HG03520 (cell line): ENCODE measurements around the gene EFL1.

Experiments
- ATAC-seq: cut with Tn5 transposase; IDR thresholded peaks from one replicate; pipeline ENCODE4 v1.9.1; 2021; ENCODE audit warnings: mild to moderate bottlenecking, moderate library complexity; ENCODE audit not compliant: unreplicated experiment

The EFL1 gene

DNA sequence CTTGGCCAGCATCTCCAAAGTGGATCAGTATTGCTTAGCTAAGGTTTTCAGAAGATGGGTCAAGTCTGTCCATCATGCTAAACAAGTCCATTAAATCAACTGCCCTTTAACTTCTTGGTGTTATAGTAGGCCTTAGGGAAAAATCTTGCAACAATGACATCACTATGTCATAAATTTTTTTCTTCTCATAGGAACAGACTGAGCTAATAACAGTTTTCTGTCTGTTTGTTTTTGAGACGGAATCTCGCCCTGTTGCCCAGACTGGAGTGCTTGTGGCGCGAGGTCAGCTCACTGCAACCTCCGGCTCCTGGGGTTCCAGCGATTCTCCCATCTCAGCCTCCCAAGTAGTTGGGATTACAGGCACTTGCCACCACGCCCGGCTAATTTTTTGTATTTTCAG is 94.2 kb downstream of the EFL1 start:
- no peak for ATAC-seq

DNA sequence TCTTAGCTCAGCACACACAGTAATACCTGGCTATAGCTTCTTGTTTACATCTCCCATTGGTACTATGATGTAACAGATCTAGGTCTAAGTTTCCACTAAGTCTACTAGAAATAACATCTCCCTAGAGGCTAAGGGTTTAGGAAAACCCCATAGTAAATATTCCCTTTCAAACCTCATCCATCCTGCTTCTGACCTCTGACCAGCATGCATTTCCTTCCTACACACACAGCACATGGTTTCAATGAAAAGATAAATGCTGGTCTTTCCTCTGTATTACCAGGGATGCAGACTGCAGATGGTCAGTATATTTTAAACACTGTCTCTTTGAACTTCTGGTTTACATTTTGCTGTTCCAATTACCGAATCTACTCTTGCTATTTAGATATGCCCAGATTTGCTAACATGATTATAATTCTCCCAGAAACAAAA is 96.6 kb downstream of the EFL1 start:
- no peak for ATAC-seq

DNA sequence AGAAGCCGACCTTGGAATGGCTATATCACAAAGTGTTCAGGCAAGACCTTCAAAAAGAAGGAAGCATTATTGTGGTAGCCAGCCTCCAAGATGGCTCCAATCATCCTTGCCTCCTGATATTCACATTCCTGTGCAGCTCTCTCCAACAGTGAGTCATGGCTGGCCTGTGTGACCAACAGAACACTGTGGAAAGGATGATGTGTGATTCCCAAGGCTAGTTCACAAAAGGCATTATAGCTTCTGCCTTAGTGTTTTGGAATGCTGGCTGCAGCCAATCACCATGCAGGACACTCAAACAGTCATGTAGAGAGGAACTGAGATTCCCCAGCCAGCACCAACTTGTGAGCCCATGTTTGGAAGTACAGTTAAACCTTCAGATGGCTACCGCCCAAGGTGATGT is 102.6 kb downstream of the EFL1 start:
- no peak for ATAC-seq

DNA sequence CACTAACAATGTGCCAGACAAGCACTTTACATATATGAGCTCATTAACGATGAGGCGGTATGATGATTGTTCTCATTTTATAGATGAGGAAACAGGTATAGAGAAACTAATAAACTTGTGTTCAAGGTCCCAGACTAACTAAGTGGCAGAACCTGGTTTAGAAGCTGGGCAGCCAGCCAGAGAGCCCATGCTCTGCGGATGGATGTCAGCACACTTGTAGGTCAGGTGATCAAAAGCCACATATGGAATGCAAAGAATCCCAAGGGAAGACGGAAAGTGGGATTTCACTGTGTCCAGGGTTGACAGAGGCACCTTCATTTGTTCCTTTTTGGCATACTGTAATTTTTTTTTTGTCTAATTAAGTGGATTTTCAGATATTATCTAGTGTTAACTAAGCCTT is 103.7 kb downstream of the EFL1 start:
- ATAC-seq: no peak

DNA sequence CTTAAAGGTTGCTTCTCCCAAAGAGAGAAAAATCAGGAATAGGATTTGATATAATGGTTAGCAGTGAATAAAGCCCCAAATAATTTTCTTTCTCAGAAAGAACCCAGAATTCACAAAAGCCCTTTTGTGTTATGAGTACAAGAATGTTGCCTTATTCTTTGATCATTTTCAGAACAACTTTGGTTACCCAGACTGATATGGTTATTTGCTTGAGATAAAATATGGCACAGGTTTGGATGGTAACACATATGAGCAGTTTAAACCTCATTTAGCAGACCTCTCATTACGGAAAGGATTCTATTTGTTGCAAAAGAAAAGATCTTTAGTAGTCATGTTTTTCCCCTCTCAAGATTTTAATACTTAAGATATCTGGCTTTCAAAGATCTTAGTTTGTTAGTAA is 111.9 kb downstream of the EFL1 start:
- no peak for ATAC-seq

DNA sequence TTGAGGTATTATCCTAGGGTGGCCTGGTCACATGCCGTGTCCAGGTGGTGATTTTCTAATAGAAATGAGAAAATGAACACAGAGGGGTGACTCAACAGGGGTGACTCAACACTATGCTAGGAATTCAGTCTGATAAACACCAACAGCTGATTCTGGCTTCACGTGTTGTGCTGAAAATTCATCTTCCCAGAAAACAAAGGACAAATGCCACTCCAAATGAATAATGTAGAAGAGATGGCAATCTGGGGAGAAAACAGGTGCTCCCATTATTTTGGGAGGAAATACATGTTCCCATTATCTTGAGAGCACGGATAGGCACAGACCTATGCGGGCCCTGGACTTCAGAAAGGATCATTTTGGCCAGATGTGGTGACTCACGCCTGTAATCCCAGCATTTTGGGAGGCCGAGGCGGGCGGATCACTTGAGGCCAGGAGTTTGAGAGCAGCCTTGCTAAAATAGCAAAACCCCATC is 115.5 kb downstream of the EFL1 start:
- ATAC-seq: no peak

DNA sequence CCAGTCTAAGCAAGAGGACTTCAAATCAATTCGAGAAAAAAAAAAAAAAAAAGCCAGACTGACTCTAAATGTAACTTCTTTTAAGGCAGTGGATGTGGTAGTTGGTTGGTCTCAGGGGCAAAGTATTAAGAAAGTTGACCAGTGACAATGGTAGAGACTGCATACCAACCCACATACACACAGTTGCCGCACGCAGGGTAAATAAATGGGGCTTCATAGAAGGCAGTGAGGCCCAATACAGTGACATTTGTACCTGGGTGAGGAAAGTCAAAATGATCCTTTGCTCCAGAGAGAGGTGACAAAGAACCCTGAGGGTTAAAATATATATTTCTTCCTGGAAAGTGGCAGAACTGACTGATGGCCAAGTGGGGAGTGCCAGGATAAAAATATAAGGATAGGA is 116.0 kb downstream of the EFL1 start:
- no peak for ATAC-seq

DNA sequence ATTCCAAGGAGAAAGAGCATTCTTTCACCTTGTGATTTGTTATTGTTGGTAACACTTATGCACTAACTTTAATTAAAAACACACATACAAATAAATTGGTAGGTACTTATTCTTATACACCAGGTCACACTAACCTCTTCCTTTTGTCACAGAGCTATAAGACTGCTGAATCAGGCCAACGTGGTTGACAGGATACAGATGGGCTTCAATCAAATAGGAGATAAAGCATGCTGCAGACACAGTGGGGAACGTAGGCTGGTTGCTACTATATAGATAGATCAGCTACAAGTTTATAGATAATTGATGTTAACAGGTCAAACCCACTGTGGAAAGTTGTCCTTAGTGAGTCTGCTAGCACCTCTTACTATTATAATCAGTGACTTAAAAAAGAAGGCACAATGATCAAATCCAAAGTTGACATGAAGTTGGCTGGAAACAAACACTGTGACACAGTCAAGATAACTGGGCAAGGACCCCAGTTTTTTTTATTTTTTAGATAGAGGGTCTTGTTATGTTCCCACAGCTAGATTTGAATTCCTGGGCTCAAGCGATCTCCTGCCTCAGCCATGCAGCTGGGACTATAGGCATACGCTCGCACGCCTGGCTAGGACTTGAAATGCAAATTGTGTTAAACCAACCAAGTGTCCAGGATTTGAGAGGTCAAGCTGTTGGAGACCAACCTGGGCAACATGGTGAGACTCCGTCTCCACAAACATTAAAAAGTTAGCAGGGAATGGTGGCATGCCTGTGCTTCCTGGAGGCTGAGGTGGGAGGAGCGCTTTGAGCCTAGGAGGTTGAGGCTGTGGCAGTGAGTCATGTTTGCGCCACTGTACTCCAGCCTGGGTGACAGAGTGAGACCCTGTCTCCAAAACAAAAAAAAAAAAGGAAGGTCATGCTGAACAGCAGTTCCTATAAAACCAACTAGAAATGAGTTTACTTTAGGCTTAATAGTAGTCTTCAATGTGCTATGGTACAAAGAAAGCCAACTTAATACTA is 118.8 kb downstream of the EFL1 start:
- ATAC-seq: no peak

DNA sequence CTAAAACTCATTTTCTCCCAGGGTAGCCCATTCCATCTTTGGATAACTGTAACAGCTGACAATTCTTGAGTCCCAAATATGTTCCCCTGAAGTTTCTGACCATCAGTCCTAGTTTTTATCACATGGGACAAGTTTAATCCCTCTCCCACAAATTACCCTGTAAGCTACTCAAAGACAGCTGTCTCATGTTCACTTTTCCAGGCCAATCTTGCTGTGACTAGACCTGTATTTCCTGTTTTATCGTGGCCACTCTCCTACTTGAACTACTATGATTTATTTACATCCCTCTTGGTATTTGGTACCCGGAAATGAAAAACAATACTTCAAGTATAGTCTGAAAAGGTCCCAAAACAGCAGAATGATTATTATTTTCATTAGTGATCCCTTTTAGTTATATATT is 121.6 kb downstream of the EFL1 start:
- no peak for ATAC-seq

DNA sequence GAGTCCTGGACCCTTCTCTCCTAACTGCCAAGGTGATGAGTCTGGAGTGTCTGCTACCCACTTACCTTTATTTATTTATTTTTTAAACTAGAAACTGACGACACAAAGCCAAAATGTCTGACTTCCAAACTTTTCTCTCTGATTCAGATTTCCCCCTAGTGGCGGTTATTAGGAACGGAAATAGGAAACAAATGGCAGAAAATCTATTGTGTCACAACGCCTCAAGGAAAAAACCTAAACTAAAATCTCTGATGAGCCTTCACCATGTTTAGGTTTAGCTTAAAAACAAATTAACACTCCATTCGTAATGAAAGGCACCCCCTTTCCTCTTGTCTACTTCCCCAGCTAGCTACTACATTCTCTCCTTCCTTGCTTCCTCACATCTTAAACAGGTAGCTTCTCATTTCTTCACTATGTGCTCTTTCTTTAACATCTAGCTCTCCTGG is 122.7 kb downstream of the EFL1 start:
- no peak for ATAC-seq

DNA sequence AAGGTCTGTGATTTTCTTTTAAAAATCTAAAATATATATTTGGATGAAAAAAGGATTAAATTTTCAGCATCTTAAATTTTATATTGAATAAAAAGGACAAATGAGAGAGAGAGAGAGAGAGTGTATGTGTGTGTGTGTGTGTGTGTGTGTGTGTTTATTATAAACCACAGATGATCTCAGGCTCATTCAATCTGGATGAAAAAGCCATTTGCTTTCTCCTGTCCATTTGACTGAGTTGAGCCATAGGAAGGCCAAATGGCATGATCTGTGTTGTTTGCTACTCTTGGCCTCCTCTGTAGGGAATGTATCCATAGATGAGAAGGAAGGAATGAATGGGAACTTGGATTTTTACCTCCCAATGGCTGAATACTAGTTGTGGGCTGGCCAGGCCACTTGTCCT is 124.2 kb downstream of the EFL1 start:
- no peak for ATAC-seq

DNA sequence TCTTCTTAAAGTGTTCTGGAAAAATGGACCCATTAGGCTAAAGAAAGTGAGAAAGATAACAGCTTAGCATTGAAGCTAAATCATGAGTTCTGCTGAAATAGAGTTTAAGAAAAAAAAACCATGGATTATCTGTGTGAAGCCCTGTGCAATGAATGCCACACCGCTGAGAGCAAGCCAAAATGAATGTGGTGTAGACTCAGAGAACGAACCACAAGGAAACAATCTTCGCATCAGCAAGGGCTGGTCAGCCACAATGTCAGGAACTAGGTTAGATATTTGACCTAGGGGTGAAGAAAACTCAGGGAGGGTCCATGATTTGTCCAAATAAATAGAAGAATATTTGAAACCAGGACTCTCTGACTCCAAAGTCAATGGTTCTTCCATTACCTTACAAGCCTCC is 125.3 kb downstream of the EFL1 start:
- ATAC-seq: no peak

DNA sequence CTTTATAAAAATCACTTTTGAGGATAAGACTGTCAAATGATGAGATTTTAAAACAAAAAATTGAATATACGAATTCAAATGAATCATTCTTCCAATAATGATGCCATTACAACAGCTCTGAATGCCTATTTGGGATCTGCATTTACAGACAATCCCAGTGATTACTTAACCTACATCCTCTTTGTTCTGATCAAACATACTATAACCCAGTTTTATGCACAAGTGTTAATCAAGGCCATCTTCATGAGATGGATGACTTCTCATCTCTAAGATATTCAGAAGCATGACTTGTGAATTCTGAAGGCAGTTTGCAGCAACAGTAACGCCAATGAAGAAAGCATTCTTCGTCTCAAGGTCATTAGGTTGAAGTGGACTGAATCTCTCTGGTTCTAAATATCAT is 126.4 kb downstream of the EFL1 start:
- ATAC-seq: no peak

DNA sequence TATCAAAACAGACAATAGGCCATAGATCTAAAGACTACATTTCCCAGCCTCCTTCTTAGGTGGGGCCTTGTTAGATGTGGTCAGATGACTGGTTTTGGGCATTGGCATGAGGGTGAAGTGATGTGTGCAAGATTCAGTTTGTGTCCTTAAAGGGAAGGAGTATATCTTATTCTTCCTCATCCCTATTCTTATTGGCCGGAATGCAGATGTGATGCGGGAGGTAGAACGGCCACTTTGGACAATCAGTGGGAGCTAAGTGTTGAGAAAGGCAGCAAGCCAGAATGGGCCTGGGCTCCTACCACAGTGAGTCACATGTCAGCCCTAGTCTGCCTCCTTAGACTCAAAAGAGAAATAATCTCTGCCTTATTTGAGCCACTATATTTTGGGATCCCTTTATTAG is 126.9 kb downstream of the EFL1 start:
- ATAC-seq: no peak

DNA sequence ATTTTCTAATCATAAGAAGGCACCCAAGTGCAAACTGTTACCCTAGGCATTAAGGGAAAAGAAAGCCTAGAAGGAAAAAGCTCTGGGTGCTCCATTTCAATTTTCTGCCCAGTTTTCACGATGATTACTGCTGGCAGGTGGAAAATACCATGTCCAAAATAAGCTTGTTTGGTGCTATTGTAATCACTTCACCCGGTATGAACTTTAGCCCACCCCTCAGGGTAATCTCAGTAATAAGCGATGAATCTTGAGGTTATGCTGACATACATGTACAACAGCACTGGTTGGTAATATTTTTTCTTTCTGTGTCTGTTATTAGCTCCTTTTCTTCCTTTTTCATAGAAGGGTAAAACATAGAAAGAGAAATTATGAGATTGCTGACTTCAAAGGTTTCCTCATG is 128.1 kb downstream of the EFL1 start:
- ATAC-seq: no peak

DNA sequence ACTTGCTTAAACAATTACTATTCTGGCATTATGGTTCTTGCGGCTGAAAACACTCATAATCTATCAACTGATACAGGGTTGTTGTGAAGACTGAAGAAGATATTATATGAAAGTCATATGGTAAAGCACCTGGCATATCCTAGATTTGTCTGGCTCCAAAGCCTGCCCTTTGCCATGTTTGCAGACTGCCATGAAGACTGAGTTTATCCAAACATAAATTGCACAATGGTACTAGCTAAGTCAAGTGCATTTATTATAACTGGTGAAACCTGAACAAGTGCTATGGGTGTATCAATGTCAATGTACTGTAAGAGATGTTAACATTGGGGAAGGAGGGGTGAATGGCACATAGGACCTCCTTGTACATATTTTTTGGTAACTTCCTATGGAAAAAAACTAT is 129.3 kb downstream of the EFL1 start:
- ATAC-seq: no peak

DNA sequence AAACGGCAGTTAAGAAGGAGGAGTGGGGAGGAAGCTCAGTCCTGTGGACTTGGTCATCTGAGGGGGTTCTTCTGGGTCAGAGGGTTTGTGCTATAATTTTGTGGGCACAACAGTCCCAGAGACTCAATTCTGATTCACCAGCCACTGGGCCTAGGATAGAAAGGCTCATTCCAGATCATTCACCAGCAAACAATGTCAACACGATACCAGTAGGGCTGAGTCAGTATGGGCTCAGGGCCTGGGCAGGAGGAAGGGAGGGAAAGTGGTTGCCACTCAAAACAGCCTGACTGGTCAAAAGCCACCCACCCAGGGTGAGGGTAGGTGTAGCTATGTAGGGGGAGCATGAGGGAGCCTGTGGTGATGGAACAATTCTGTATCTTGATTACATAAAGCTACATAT is 129.8 kb downstream of the EFL1 start:
- ATAC-seq: no peak

DNA sequence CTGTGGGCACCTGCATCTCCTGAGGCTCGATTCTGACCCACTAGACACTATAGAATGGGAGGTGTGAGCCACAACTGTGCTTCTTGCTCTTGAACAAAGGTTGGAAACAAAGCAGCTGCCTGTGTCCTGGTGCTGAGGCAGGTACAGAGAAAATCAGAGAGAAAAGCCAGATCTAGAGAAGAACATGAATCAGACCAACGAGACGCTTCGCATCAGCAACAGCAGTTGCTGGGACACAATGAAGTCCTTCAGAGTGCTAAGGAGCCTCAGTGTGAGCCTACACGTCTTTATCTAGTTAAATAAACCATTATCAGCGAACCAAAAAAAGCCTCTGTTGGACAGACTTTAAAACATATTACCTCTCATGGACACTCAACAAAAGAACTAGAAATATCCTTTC is 130.4 kb downstream of the EFL1 start:
- no peak for ATAC-seq

DNA sequence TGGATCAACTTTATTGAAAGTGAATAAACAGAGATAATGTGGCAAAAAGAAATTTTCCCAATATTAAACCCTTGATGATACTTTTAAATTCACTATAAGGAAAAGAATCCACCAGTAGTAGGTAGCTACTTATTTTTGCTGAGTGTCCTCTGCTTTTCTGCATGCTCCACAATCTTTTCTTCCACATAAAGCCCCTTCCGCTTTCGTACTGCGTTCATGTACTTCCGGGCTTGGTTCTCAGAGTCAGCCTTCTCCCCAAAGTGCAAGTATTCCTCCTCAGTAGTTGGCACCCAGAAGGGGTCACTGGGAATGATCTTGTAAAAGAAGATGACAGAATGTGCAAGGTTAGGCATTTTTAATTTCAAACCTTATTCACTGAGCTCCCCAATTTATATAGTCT is 132.3 kb downstream of the EFL1 start:
- ATAC-seq: no peak

DNA sequence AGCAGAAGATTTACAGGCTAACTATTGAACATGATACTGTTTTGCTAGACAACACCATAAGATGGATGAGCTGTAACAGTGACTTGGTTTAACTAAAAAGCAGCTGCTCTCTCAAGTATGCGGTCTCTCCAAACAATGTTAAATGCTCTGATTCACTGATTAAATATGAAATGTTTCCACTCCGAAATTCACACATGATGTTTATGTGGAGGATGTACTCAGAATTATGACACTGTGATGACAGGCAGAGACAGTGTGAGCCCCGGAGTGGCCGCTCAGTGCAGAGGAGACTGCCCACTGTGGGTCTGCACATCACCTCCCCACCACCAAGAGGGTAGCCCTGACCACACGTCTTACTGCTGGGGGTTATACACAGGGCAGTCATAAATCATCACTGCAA is 132.8 kb downstream of the EFL1 start:
- ATAC-seq: no peak

DNA sequence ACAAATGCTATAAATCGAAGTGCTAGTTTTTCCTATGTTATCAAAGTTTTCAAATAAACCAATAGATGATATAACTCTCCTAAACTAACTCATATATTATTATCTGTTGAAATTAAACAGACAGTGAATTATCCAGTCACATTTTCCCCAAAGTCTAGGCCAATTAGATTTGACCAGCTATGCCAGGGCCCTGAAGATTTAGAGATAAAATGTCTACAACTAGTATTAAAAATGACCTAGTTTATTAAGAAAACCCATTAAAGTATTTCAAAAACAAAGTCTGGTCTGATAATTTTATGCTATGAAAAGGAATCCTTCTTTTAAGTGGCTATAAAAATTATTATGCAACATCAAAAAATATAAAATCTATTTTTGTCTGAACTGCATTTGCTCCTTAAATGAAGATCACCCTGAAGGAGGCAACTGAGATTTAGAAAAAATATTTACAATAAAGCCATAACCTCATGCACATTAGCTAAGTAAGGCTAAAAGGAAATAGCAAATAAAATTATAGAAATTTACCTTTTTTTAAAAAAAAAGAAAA is 133.3 kb downstream of the EFL1 start:
- ATAC-seq: no peak

DNA sequence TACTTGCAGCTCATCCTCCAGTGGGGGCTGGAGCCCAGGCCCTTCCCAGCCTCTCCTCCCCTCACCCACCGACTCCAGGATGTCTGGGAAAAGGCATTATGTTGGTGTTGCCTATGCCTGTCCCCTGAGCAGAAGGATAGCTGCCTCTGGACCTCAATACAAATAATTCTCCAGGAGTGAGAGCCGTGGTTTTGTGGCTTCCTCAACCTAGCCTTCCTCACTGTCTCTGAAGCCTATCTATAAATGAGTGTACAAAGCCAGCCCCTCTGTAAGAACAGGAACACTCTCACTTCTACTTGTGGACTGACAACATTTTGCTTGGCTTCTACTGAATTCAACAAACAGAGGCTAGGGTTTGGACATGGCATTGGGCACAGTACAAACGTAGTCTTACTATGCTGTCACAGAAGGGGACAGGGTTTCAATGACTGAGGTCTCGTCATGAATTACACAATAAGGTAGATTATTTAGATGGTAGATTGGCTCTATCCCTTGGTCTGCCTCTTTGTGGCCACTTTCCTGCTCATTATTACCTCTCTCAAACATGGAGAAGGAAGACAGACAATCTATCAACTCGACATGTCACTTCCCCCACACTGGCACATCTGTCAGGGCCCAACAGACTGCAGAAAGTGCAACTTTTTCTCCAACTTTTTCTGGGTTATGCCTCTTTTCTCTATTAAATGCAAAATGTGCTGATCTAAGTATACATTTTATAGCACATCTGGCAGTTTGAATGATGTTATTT is 134.0 kb downstream of the EFL1 start:
- peak; percentile 55 for ATAC-seq
